ENCODE measurements around the gene ZNF407.

DNA sequence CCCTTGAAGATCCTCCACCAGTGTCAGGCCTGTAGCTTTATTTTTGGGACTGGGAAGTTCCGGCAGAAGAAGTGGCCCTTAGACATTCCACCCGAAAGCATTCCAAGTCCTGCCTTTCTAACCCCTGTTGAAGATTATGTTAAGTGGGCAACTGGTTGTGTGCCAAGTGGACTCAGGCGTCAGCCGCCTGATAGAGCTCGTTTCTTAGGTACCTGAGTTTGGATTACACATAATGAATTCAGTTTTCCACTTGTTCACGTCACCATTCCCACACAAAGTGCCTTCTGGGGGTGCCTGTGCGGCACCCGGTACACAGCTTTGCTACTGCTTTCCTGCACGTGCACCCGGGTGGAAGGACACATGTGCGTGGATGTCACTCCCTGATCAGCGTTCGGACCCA, 454.8 kb downstream of the ZNF407 start:
- TF ChIP-seq CTCF (IDR thresholded peaks at IDR 0.05) (no peak), POLR2A (IDR thresholded peaks at IDR 0.05) (no peak)

All from testis (tissue), 2 donors.